HG03064 (cell line): Measurements from ENCODE around the gene THSD7A.

Experiments used
- ATAC-seq: cut with Tn5 transposase; IDR thresholded peaks from one replicate; pipeline ENCODE4 v1.9.1; 2021; ENCODE audit warnings: low read depth; ENCODE audit not compliant: unreplicated experiment

THSD7A gene

GRCh38 chr7:11811709-11812108 lies 20.3 kb downstream of the THSD7A start:
- ATAC-seq = no peak

- no peak for ATAC-seq
These were observed 21.9 kb downstream of the THSD7A start for GRCh38 chr7:11810043-11810625.

- no peak for ATAC-seq
These were observed 25.0 kb downstream of the THSD7A start for GRCh38 chr7:11807000-11807399.

- ATAC-seq = no peak
These were observed 27.4 kb downstream of the THSD7A start for GRCh38 chr7:11804621-11805020.

- ATAC-seq = no peak
These were observed 36.8 kb downstream of the THSD7A start for GRCh38 chr7:11795231-11795630.

GRCh38 chr7:11792166-11792565 lies 39.8 kb downstream of the THSD7A start:
- ATAC-seq = no peak

GRCh38 chr7:11788568-11788967 lies 43.4 kb downstream of the THSD7A start:
- ATAC-seq = no peak

- no peak for ATAC-seq
These were observed 44.5 kb downstream of the THSD7A start for GRCh38 chr7:11787534-11787933.

- ATAC-seq = no peak
These were observed 45.8 kb downstream of the THSD7A start for GRCh38 chr7:11786186-11786585.

GRCh38 chr7:11784769-11785536 lies 47.0 kb downstream of the THSD7A start:
- ATAC-seq = no peak

GRCh38 chr7:11779864-11780674 lies 51.9 kb downstream of the THSD7A start:
- no peak for ATAC-seq

GRCh38 chr7:11776039-11776438 lies 56.0 kb downstream of the THSD7A start:
- no peak for ATAC-seq

- ATAC-seq = no peak
These were observed 56.6 kb downstream of the THSD7A start for GRCh38 chr7:11775401-11775800.

GRCh38 chr7:11768263-11768662 lies 63.7 kb downstream of the THSD7A start:
- ATAC-seq = no peak

- no peak for ATAC-seq
These were observed 64.8 kb downstream of the THSD7A start for GRCh38 chr7:11767148-11767547.

GRCh38 chr7:11760372-11760771 lies 71.6 kb downstream of the THSD7A start:
- ATAC-seq = no peak

GRCh38 chr7:11758627-11759111 lies 73.3 kb downstream of the THSD7A start:
- ATAC-seq = no peak

GRCh38 chr7:11757153-11757552 lies 74.8 kb downstream of the THSD7A start:
- no peak for ATAC-seq

- ATAC-seq = no peak
These were observed 77.1 kb downstream of the THSD7A start for GRCh38 chr7:11754933-11755332.

GRCh38 chr7:11754123-11754522 lies 77.9 kb downstream of the THSD7A start:
- no peak for ATAC-seq

GRCh38 chr7:11753433-11753832 lies 78.6 kb downstream of the THSD7A start:
- no peak for ATAC-seq
